ENCODE measurements around the gene TSPAN6.

GRCh38 chrX:100685997-100686305 lies 49.3 kb upstream of the TSPAN6 start:
- TF ChIP-seq CTCF (IDR thresholded peaks at IDR 0.05) (peak; percentile 67), POLR2AphosphoS5 (IDR thresholded peaks at IDR 0.05; ENCODE audit: low read depth, low read length) (no peak), REST (IDR thresholded peaks at IDR 0.05; ENCODE audit: insufficient read depth in 1 of 2, low read depth in 2 of 2, low read length in 1 of 2) (no peak), TCF7L2 (IDR thresholded peaks at IDR 0.05; ENCODE audit: low read depth, low read length) (no peak)
